Breast epithelium (tissue), 4 donors: Measurements from ENCODE around the gene TGIF1. TPM values are rescaled to one million over a fixed set of nuclear protein-coding genes. Genes with fewer than 3 reads are reported as not detected.
"Not testable (repeated sequence)": the region's sequence is repeated elsewhere in the genome, so short reads cannot be mapped to it uniquely, and the experiment has no call there.

Experiments
- DNase-seq, 2 donors: peaks; one replicate each; pipeline ENCODE4 v3.0.0-alpha.2; 2019; ENCODE audit warnings: low spot score in 2 of 2
- H3K27ac ChIP-seq, 2 donors: fragments of 200-600 bp; sonication (generic) in 1 of 2; one replicate each; pipeline ENCODE4 v1.5.1; 2016 to 2019; ENCODE audit warnings: mild to moderate bottlenecking in 1 of 2
- H3K27me3 ChIP-seq, 2 donors: fragments of 200-600 bp; sonication (generic) in 1 of 2; one replicate each; pipeline versions ENCODE4 v1.5.1 to v1.6.0; 2017 to 2019; ENCODE audit warnings: control low read depth in 1 of 2, mild to moderate bottlenecking in 1 of 2
- H3K36me3 ChIP-seq: fragments of 200-600 bp; one replicate; pipeline ENCODE4 v1.5.1; 2019
- H3K4me1 ChIP-seq, 2 donors: fragments of 200-600 bp; sonication (generic); one replicate each; pipeline ENCODE4 v1.5.1; 2016 to 2019; ENCODE audit warnings: control low read depth in 1 of 2
- H3K4me3 ChIP-seq, 3 donors: fragments of 200-600 bp; sonication (generic); 1 replicate in 2 of 3; 2 replicates in 1 of 3; pipeline ENCODE4 v1.5.1; 2016 to 2019; ENCODE audit warnings: mild to moderate bottlenecking in 3 of 3, moderate library complexity in 2 of 3
- H3K9me3 ChIP-seq, 2 donors: fragments of 200-600 bp; sonication (generic) in 1 of 2; one replicate each; pipeline ENCODE4 v1.5.1; 2016 to 2019; ENCODE audit warnings: control low read depth in 1 of 2
- POLR2A ChIP-seq: fragments of 450-650 bp; IDR thresholded peaks from one replicate; pipeline ENCODE4 v1.6.1; 2016; ENCODE audit warnings: antibody characterized with exemption, mild to moderate bottlenecking, moderate library complexity
- POLR2AphosphoS5 ChIP-seq, 3 donors: sonication (generic); formaldehyde crosslinking; IDR thresholded peaks; one replicate each; pipeline ENCODE4 v1.6.1; 2017; ENCODE audit warnings: antibody characterized with exemption in 3 of 3
- intact Hi-C: fragments of 100-400 bp; cut with DNase I; formaldehyde crosslinking; loops from one replicate; pipeline ENCODE4 v1.15.1; 2023; ENCODE audit warnings: low total_unique reads
- total RNA-seq, 3 donors: library from RNA; depleted of rRNA; stranded (reverse); fragments of >200 nt; gene quantifications; one replicate each; pipeline ENCODE4 v1.1.0, GENCODE V29; 2016
- TF ChIP-seq, protein P1 (sequence below), 3 donors: fragments of 450-650 bp; IDR thresholded peaks; one replicate each; pipeline ENCODE4 v1.5.1; 2016 to 2017; ENCODE audit warnings: antibody characterized with exemption in 3 of 3, mild to moderate bottlenecking in 3 of 3, moderate library complexity in 3 of 3

The TGIF1 gene
- total RNA-seq, 3 donors from 2014 or later = 67.7 to 161 (median 108) TPM

DNA sequence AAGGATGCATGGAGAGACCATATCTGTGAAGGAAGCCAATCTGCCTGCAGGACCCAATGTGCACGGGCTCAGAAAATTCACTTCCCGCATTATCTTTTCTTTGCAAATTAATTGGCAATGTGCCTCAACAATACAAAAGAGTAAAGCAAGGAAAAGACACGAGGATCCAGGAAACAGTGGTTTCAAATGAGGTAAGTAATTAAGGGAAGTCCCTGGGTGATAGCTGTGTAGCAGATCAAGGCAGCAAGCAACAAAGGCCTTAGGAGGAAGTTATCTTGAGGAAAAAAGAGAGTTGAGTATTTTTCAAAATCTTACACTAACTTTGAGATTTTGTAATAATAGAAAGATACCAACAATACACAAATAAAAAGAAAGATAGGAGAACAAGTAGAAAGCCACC is 44.3 kb upstream of the TGIF1 start:
- no peaks in the 10 kb centered on the region for H3K36me3 ChIP-seq
- H3K27me3 ChIP-seq = no peaks in the 10 kb centered on the region
- TF ChIP-seq POLR2AphosphoS5 (IDR thresholded peaks at IDR 0.05) (no peak), POLR2A (no peak)
- TF ChIP-seq, protein P1, sequence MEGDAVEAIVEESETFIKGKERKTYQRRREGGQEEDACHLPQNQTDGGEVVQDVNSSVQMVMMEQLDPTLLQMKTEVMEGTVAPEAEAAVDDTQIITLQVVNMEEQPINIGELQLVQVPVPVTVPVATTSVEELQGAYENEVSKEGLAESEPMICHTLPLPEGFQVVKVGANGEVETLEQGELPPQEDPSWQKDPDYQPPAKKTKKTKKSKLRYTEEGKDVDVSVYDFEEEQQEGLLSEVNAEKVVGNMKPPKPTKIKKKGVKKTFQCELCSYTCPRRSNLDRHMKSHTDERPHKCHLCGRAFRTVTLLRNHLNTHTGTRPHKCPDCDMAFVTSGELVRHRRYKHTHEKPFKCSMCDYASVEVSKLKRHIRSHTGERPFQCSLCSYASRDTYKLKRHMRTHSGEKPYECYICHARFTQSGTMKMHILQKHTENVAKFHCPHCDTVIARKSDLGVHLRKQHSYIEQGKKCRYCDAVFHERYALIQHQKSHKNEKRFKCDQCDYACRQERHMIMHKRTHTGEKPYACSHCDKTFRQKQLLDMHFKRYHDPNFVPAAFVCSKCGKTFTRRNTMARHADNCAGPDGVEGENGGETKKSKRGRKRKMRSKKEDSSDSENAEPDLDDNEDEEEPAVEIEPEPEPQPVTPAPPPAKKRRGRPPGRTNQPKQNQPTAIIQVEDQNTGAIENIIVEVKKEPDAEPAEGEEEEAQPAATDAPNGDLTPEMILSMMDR (IDR thresholded peaks at IDR 0.05) = no peak
- no peak for DNase-seq
- no peaks in the 10 kb centered on the region for H3K4me1 ChIP-seq
- peaks cover 2 to 6% of the 10 kb centered on the region in 2 donors for H3K9me3 ChIP-seq
- no peak overlapping the region for H3K27ac ChIP-seq
- intact Hi-C loops = no loop called here
- H3K4me3 ChIP-seq = no peak overlapping the region

DNA sequence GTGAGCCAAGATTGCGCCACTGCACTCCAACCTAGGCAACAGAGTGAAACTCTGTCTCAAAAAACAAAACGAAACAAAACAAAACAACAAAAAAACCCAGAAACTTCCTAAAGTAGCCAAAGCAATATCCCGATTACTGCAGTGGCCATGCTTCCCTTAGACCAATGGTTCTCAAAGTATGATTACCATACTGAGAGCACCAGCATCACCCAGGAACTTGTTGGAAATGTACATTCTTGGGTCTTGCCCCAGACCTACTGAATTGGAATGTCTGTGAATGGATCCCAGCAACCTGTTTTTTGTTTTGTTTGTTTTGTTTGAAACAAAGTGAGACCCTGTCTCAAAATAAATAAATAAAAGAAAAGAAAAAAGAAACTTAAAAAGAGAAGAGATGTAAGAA is 41.9 kb upstream of the TGIF1 start:
- H3K4me3 ChIP-seq = no peak overlapping the region
- H3K36me3 ChIP-seq = no peaks in the 10 kb centered on the region
- no peaks in the 10 kb centered on the region for H3K27me3 ChIP-seq
- no peaks in the 10 kb centered on the region for H3K4me1 ChIP-seq
- DNase-seq = no peak
- H3K9me3 ChIP-seq = peaks cover 2 to 3% of the 10 kb centered on the region in 2 donors
- H3K27ac ChIP-seq = no peak overlapping the region
- intact Hi-C loops = no loop called here
- TF ChIP-seq POLR2AphosphoS5 (IDR thresholded peaks at IDR 0.05) (no peak), POLR2A (no peak)
- TF ChIP-seq, protein P1 (IDR thresholded peaks at IDR 0.05) = no peak

DNA sequence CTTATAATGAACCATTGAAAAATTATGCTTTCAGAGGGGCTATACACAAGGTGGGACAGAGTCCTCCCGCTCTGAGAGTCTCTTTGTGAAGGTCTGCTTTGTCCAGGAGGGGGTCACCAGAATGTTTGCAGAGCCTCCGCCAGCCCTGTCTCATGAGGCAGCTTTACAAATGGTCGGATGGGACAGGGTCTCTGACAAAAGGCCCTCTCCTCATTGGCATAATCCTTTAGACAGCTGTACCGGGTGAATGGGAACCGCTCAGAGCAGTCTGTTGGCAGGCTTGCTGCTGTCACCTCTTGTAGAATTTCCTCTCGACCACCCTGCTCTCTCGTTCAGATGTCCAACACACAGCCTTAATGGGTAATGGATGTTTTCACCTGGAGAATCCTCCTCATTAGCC is 40.2 kb upstream of the TGIF1 start:
- TF ChIP-seq POLR2AphosphoS5 (IDR thresholded peaks at IDR 0.05) (no peak), POLR2A (no peak)
- TF ChIP-seq, protein P1 (IDR thresholded peaks at IDR 0.05) = no peak

DNA sequence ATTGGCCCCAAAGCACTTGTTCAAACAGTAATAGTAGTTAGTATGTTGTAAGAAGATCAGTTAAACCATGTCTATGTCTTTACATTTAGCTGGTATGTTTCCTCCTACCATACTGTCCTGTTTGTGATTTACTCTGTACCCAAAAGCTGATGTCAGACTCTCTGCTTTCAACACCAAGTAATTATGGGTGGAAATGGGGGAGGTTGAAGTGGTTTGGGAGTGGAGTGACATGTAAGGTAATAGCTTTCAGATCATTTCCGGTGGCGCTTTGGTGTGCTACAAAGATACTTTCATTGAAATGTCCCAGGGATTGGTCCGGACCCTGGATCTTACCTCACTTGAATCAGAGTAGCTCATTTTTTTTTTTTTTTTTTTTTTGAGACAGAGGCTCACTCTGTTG is 39.7 kb upstream of the TGIF1 start:
- no peaks in the 10 kb centered on the region for H3K4me1 ChIP-seq
- H3K27ac ChIP-seq = no peak overlapping the region
- no peak for TF ChIP-seq POLR2AphosphoS5 (IDR thresholded peaks at IDR 0.05)
- no peaks in the 10 kb centered on the region for H3K36me3 ChIP-seq
- intact Hi-C loops = no loop called here
- no peak for DNase-seq
- H3K9me3 ChIP-seq = peaks cover 0 to under 1% of the 10 kb centered on the region in 2 donors
- no peak overlapping the region for H3K4me3 ChIP-seq
- H3K27me3 ChIP-seq = no peaks in the 10 kb centered on the region

More for the DNA sequence above, 40.2 kb upstream of the TGIF1 start:
- DNase-seq = no peak
- Histone ChIP-seq H3K27ac (no peak overlapping the region), H3K4me1 (no peaks in the 10 kb centered on the region), H3K36me3 (no peaks in the 10 kb centered on the region), H3K4me3 (no peak overlapping the region), H3K27me3 (no peaks in the 10 kb centered on the region), H3K9me3 (peaks cover 0 to 2% of the 10 kb centered on the region in 2 donors)
- intact Hi-C loops = no loop called here

DNA sequence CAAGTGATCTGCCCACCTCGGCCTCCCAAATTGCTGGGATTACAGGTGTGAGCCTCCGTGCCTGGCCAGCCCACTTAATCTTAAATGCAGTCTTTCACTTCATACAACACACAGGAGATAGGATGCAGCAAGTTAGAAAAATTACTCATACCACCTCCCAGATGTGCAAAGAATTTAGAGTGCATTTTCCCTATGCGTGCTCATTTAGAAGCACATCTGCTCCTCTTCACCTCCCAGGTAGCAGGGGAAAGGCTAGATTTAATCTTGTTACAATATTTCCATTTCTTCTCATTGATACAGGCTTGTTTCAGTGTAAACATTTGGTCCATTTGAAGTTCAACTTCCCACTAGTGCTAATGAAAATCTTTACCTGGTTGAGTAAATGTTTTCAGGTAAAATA is 39.1 kb upstream of the TGIF1 start:
- H3K9me3 ChIP-seq, H3K4me1 ChIP-seq, DNase-seq, H3K27me3 ChIP-seq, H3K27ac ChIP-seq, H3K4me3 ChIP-seq, intact Hi-C loops, H3K36me3 ChIP-seq: not testable (repeated sequence)

DNA sequence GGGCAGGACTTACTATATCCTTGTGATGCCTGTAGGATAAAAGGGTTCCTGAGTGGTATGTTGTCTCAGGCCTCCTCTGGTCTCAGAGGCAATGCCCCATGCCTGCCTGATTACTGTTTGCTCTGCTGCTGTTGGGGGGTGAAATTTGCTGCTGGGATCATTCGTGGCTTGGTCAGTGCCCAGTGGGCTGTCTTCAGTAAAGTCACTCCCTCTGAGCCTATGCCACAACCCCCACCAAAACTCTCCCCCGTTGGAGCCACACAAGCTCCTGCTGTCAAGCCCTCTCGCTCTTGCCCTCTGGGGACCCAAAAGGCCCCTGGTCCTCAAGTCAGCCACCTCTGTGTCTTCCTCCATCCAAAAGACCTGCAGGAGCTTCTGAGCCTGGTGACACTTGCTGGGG is 38.6 kb upstream of the TGIF1 start:
- Histone ChIP-seq H3K27ac (peak overlapping the region in 1 of 2 donors; percentile 74), H3K9me3 (no peaks in the 10 kb centered on the region), H3K4me1 (no peaks in the 10 kb centered on the region), H3K36me3 (no peaks in the 10 kb centered on the region), H3K4me3 (peak overlapping the region in 2 of 3 donors; percentile 49 to 69), H3K27me3 (no peaks in the 10 kb centered on the region)
- TF ChIP-seq POLR2A (no peak), POLR2AphosphoS5 (IDR thresholded peaks at IDR 0.05) (no peak)
- TF ChIP-seq, protein P1 (IDR thresholded peaks at IDR 0.05) = no peak
- intact Hi-C loops = no loop called here
- no peak for DNase-seq
